Erythroblast (primary cell): ENCODE measurements around the gene S100A7.

Experiments used
- DNase-seq, 2 experiments: peaks; one replicate each; lab custom pipeline; 2025; lab: John Stamatoyannopoulos, UW
- GATA1 ChIP-seq: IDR thresholded peaks from 2 replicates; pipeline ENCODE4 v1.6.1; 2011; ENCODE audit warnings: low read depth, mild to moderate bottlenecking, control low read depth, low read length, moderate library complexity
- POLR2A ChIP-seq: IDR thresholded peaks from 2 replicates; pipeline ENCODE4 v1.6.1; 2011; ENCODE audit warnings: mild to moderate bottlenecking, low read length

Gene S100A7

DNA sequence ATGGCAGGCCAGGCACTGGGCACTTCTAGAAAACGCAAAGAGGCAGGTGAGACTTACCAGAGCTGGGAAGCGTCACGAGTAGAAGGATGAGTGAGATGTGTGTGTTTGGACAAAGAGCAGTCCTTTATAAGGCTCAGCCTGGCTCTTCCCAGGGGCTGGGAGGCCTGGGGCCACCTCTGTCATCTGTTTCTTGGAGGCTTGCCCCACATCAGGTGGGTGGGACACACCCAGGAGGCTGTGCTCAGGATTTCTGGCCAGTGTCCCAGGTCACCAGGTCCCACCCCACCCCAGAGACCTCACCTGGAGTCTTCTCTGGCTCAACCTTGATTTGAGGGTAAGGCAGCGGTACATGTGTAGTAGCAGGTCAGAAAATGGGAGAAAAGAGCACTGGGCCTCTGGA lies at the start of gene S100A7:
S100A7 (minus strand) TSS at position 101 of the 400 bp plus-strand sequence. CDS start 1,638 bp downstream, outside the sequence.
- TF ChIP-seq POLR2A: no peak
- DNase-seq: no peak

DNA sequence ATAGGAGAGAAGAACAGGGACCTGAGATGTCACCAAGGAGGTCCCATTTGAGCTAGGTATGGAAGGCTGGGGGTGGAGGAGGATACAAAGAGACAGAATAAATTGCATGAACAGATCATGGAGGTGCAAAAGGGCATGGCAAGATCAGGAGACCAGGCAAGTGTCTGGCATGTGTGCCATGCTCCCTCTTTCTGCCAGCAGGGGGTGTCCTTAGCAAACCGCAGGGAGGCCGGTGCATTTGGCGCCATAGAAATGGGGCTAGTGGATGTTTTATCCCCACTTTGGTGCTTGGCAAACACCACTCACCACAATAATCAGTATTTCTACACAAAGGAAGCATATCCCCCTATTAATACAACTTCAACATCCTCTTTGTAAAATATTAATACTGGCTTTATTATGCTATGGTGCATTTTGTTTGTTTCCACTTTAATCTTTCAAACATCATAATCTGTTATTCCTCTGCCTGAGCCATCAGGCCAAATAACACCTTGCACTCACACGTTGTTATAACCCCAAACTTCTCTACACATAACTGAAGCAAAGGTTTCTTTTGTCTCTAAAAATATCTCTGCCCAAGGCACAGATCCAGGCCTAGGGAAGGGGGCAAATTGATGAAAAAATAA lies 49.4 kb upstream of the S100A7 start:
- peak; percentile 75 to 82 for DNase-seq
- no peak for TF ChIP-seq GATA1
- TF ChIP-seq POLR2A: no peak

DNA sequence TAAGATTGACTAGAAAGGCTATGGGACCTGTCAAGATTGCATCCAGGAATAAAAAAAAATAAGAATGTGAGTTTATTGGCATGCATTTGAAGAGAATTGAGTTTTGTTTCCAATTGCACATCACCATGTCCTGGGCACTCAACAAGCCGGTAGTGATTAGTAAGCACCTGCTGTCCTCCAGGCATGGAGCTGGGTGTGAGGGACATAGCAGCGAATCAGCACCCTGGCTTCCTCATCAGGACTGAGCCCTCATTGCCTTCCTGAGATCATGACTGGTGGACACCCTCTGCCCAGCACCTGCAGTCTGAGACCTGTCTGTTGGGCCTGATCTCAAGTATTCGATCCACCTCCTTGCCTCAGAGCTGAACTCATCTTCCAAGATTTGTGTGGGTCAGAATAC lies 48.6 kb upstream of the S100A7 start:
- no peak for DNase-seq
- no peak for TF ChIP-seq POLR2A
- no peak for TF ChIP-seq GATA1

DNA sequence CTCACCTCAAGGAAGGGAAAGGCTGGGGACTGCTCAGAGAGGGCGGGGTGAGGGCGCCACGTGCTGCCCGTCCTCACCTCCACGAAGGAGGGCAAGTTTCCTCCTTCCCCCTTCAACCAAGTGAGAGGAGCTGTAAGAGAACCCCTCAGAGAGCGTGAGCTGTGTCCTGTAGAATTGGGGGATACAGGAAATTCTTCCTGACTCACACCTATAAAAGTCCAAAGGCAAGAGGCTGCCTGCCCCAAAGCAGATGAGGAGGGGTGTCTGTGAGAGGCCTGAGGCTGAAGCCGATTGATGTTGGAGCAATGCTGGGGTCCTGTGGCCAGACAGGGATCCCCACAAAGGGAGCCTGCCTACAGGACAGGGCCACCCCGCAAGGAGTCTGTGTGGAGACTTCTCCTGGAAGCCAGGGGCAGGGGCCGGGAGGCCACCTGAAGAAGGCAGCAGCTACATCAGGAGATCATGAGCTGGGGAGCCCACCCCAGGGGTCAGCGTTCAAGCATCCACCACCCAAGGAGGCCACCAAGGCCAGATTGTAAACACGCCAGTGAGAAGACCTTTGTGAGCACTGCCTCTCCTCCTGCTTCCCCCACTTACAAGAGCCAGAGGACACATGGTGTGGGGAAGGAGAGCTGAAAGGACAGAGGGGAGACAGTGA lies 47.6 kb upstream of the S100A7 start:
- DNase-seq: no peak
- TF ChIP-seq POLR2A (no peak), GATA1 (no peak)

DNA sequence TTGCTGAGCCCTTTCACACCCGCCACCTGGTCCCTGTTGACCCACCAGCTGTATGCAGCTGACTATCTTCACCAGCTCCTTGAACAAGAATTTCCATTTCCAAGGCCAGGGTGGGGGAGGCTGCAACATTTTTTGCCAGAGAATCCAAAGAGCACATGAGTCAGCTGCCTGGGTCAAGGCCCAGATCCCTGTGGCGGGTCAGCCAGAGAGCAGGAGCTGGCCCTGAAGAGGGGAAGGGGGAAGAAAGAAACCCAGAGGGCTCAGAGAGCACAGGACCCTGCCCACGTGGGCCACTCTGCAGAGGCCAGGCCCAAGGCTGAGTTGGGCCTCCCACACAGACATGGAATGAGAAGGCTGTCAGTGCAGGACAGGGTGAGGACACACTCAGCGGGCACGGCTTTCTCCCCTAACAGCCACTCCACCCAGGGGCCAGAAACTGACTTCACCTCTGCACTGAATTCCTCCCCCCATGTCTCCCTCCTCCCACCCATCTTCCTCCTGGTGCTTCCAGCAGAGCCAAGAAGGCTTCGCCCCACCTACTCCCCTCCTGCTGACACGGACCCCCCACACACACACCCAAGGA lies 46.5 kb upstream of the S100A7 start:
- no peak for DNase-seq
- TF ChIP-seq POLR2A (no peak), GATA1 (no peak)

DNA sequence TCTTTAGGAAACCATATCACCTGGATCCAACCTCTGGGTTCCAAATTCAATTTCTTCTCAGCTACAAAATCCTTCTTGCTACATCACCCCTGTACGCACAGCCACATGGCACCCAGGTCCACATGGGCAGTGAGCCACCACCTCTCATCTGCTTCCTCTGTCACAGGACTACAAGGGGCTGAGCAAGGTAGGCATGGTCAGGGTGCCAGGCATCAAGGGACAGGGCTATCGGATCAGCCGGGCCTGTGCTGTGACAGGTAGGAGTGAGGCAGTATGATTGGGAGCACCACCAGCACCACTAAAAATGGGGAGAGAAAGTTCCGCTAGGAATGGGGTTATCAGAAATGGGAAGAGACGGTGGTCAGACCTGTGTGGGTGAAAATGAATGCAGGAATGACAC lies 45.9 kb upstream of the S100A7 start:
- no peak for TF ChIP-seq POLR2A
- no peak for TF ChIP-seq GATA1

DNA sequence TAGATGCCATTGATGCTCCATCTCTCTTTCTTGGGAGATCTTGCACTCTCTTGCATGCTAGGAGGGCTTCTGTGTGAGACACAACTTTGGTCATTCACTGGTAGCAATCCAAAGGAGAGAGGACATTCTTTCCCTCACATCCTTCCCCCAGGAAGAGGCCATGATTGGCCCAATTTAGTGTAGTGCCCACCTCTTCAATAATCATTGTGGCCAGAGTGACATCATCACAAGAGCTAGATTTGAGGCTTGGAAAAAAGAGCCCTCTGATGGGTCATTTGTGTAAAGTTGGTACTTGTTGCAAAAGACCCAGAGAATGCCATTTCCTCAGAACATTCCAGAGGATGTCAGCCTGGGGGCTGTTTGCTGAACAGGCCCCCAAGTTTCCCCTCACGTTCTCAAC lies 45.1 kb upstream of the S100A7 start:
- no peak for TF ChIP-seq POLR2A
- no peak for TF ChIP-seq GATA1
- DNase-seq: no peak

More for the DNA sequence above, 45.9 kb upstream of the S100A7 start:
- DNase-seq: no peak

DNA sequence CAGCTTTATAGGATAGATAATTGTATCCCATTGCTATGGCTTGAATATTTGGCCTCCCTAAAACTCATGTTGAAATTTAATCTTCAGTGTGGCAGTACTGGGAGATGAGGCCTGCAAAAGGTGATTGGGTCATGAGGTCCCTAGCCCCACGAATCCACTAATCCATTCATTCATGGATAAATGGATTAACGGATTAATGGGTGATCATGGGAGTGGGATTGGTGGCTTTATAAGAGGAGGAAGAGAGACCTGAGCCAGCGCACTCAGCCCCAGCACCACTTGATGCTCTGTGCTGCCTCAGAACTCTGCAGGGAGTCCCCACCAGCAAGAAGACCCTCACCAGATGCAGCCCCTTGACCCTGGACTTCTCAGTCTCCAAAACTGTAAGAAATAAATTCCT lies 43.3 kb upstream of the S100A7 start:
- no peak for DNase-seq
- no peak for TF ChIP-seq POLR2A
- no peak for TF ChIP-seq GATA1

DNA sequence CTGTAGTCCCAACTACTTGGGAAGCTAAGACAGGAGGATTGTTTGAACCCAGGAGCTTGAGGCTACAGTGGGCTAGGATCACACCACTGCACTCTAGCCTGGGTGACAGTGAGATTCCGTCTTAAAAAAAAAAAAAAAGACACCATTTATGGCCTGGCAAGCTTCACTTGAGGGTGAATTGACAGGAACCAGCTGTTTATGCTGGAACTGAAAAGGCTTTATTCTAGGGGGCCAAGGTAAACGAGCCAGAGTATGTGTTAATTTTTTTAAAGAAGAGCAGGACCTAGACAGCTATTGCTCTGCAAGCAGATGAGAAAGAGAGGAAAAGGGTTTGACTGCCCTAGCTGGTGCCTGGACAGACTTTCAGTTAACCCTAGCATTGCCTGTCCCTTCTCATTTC lies 38.3 kb upstream of the S100A7 start:
- no peak for TF ChIP-seq POLR2A
- no peak for TF ChIP-seq GATA1
- no peak for DNase-seq

DNA sequence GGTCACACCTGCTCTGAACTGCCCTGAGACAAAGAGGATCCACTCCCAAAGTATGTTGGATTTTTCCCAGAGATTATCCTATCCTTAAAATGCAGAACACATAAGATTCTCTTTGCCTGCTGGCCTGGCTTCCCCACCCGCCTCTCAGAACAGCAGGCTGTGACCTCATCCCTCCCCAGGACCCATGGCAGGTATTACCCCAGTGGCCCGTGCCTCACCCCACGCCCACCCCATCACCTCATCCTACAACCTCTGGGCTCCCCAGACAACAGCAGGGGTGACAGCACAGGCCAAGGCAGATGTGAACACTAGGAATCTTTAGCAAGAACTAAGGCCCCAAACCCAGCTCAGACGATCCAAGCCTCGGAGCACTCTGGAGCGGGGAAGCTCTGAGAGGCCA lies 35.1 kb upstream of the S100A7 start:
- TF ChIP-seq GATA1: no peak
- TF ChIP-seq POLR2A: no peak
- DNase-seq: no peak

DNA sequence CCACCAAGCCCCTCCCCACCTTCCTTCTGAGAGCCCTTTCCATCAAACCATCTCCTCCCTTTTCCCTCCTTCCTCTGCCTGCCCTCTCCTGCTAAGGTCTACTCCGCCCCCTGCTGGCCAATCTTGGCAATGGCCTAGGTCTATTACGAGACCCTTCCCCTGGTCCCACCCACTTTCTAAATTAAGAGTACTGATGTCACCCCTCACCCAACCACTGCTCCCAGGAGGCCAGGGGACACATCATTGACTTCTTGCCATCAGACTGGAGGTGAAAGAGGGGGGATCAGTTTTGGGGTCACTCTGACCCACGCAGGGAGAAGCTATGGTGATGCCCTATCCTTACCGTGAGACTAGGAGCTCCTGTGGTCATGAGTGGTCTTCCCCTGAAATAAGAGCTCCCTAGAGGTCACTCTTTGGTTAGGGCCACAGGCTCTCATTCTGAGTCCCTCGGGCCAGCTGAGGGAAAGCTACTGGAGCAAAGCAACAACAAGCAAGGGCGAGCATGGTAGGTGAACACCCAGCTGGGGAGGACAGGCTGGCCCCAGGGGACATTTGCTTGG lies 34.6 kb upstream of the S100A7 start:
- TF ChIP-seq GATA1 (no peak), POLR2A (no peak)
- DNase-seq: peak; percentile 63 to 80

DNA sequence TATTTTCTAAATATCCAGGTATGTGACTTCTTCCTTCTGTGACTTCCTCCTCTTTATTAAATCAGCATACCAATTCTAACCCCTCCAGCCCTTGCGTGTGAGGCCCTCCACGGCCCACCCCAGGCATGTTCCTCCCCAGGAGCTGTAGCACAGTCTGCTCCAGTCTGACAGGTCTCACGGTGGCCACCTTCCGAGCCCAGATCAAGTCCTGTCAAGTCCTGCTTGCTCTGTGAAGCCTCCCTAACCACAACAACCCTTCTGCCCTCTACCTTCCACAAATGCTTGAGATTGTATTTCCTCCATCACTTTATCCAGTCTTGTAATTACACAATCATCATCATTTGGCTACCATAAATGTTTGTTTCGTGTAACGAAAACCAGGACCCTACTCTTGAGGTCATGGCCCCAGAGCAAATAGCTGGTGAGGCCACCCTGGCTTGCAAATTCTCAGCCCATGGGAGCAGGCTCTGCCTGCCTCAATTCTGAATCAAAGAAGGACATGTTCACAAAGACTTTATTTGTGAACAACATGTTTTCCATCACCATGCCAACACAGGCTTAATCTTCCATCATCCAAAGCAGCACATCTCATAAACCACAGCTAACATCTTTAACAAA lies 33.0 kb upstream of the S100A7 start:
- DNase-seq: no peak
- TF ChIP-seq GATA1: no peak
- TF ChIP-seq POLR2A: no peak

DNA sequence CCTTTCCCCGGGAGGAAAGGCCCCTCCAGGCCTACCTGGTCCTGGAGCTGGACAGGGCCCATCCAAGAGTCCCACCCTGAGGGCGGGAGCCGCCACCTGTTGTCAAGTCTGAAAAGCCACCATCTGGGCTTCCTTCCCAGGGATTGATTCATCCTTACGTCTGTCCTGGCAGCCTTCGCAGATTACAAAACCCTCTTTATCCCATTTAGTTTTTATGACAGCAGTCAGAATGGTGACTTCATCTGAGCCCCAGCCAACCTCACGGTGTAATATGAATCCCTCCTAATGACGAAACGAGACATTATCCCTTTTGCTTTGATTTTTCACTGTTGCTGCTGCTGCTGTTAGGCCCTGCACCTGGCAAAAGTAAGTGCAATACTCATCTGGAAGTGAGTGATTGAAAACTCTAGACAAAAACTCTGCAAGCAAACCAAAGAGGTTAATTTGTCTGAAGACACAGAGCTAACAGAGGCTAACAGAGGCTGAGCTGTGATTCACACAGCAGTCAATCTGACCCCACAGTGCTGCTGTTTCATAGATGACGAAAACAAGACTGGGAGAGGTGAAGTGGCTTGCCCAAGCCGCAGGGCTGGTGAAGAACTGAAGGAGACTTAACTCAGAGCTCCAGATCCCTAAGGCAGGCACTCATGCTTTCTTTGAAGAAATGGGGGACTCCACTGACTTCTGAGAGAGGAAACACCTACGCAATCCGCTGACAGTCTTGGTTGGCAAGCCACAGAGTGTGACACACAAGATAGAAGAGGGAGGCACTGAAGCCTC lies 30.0 kb upstream of the S100A7 start:
- DNase-seq: no peak
- TF ChIP-seq POLR2A: no peak
- TF ChIP-seq GATA1: no peak

DNA sequence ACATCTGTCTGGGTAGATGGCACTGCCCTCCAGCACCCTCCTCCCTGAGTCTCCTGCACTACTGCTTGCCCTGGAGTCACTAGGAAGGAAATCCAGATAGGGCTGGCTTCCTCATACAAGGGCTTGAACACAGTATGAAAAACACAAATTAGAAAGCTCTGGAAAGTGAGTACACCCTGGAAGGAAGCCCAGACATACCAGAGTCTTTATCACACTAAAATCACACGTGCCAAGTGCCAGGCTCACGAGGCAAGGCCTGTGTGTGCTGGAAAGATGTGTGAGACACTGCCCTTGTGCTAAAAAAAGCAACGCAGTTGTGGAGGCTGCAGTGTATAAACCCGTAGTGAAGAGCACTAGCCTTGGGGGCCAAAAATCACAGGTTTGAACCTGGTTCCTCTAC lies 28.3 kb upstream of the S100A7 start:
- no peak for DNase-seq
- no peak for TF ChIP-seq POLR2A
- no peak for TF ChIP-seq GATA1
